BJ (cell line): ENCODE results near the gene KRT77. TPM values are rescaled to one million over a fixed set of nuclear protein-coding genes. Genes with fewer than 3 reads are reported as not detected.

Experiments
- CTCF ChIA-PET: fragments of 350-600 bp; formaldehyde crosslinking; extraction: SDS; loops from one replicate; lab custom pipeline; 2021; ENCODE audit warnings: antibody characterized with exemption, inconsistent platforms; lab: Yijun Ruan, JAX
- POLR2A ChIA-PET: fragments of 300-600 bp; sonication (Branson Sonifier 250); formaldehyde crosslinking; extraction: SDS; loops from one replicate; lab custom pipeline; 2021; ENCODE audit warnings: antibody characterized with exemption; lab: Charles Lee
- DNase-seq: peaks from one replicate; pipeline ENCODE4 v3.0.0-alpha.2; 2011; ENCODE audit warnings: low read depth
- H3K27me3 ChIP-seq: 2 replicates; pipeline ENCODE4 v1.6.0; 2011; ENCODE audit warnings: low read length; ENCODE audit not compliant: control insufficient read depth, insufficient read depth
- H3K36me3 ChIP-seq: 2 replicates; pipeline ENCODE4 v1.5.1; 2011; ENCODE audit warnings: low read length; ENCODE audit not compliant: control insufficient read depth, insufficient read depth
- H3K4me3 ChIP-seq: 2 replicates; pipeline ENCODE4 v1.5.1; 2011; ENCODE audit warnings: low read depth, mild to moderate bottlenecking, control low read depth, low read length
- CTCF ChIP-seq: IDR thresholded peaks from 2 replicates; pipeline ENCODE4 v1.5.1; 2011; ENCODE audit warnings: low read depth, mild to moderate bottlenecking, control low read depth, inconsistent platforms, low read length, moderate library complexity; ENCODE audit not compliant: insufficient read depth
- polyA plus RNA-seq: library from polyadenylated mRNA; depleted of rRNA; stranded (reverse); fragments of >200 nt; gene quantifications from 2 replicates; pipeline ENCODE4 v1.2.3, GENCODE V29; 2011

The KRT77 gene
- polyA plus RNA-seq, 1 experiment = not detected

DNA sequence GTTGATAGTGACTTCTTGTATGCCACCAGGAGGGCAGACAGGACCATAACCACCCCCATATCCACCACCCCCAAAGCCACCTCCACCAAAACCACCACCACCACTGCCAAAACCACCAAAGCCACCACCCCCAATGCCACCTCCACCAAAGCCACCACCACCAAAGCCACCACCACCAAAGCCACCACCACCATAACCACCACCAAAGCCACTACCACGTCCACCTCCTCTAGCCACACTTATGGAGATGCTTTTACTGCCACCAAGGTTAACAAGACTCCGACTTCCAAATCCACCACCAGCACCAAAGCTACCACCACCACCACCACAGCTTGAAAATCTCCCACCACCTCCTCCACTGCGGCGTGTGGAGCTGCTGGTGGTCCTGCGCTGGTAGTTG lies 23.4 kb downstream of the KRT77 start:
- Histone ChIP-seq H3K27me3 (peaks cover 11% of the 10 kb centered on the region), H3K4me3 (no peak overlapping the region), H3K36me3 (no peaks in the 10 kb centered on the region)
- CTCF ChIA-PET = no interaction called here
- TF ChIP-seq CTCF = no peak
- DNase-seq = no peak
- POLR2A ChIA-PET = no interaction called here

- no peaks in the 10 kb centered on the region for H3K36me3 ChIP-seq
- no peak for TF ChIP-seq CTCF
- CTCF ChIA-PET = no interaction called here
- H3K27me3 ChIP-seq = peaks cover 4% of the 10 kb centered on the region; the same call in 1 of the 2 replicates
- H3K4me3 ChIP-seq = no peak overlapping the region
- no peak for DNase-seq
- POLR2A ChIA-PET = no interaction called here
Measured at GRCh38 chr12:52677671-52678070, 25.7 kb downstream of the KRT77 start.

- ChIA-PET CTCF (no interaction called here), POLR2A (no interaction called here)
- Histone ChIP-seq H3K36me3 (no peaks in the 10 kb centered on the region), H3K4me3 (no peak overlapping the region), H3K27me3 (peaks cover 4% of the 10 kb centered on the region; the same call in 1 of the 2 replicates)
- TF ChIP-seq CTCF = no peak
- no peak for DNase-seq
Measured at GRCh38 chr12:52677126-52677525, 26.2 kb downstream of the KRT77 start.

DNA sequence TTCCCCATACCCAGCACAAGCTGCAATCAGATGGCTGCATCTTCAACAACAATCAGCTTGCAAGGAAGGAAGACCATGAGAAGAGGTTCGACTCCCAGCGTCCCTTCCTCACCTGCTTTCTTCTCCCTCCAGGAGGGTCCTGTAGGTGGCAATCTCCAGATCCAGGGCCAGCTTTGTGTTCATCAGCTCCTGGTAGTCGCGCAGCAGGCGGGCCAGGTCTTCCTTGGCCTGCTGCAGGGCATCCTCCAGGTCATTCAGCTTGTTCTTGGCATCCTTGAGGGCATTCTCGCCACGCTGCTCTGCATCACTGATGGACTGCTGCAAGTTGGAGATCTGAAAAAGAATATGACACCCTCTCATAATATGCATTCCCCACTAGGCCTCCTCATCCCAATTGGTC lies 27.2 kb downstream of the KRT77 start:
- H3K36me3 ChIP-seq = no peaks in the 10 kb centered on the region

GRCh38 chr12:52675301-52675701 lies 28.0 kb downstream of the KRT77 start:
- H3K27me3 ChIP-seq = peaks cover 2% of the 10 kb centered on the region
- H3K4me3 ChIP-seq = no peak overlapping the region
- H3K36me3 ChIP-seq = no peaks in the 10 kb centered on the region
- no peak for TF ChIP-seq CTCF
- POLR2A ChIA-PET = no interaction called here
- CTCF ChIA-PET = interaction anchor here (0.6 to 1.9 kb wide), 5 partner anchors 12 to 297 kb away, joined by 3 to 6 read pairs (median 3); no protein-coding TSS in a partner anchor
- DNase-seq = no peak

More for the DNA sequence above, 27.2 kb downstream of the KRT77 start:
- Histone ChIP-seq H3K27me3 (peaks cover 2% of the 10 kb centered on the region), H3K4me3 (no peak overlapping the region)
- no peak for TF ChIP-seq CTCF
- ChIA-PET CTCF (interaction anchor here (1.3 to 1.9 kb wide), 4 partner anchors 11 to 204 kb away, joined by 3 to 6 read pairs (median 4); no protein-coding TSS in a partner anchor), POLR2A (no interaction called here)
- no peak for DNase-seq
